ENCODE data around the gene RASA2. TPM values are rescaled to one million over a fixed set of nuclear protein-coding genes. Genes with fewer than 3 reads are reported as not detected.

RASA2 gene
- total and polyA plus RNA-seq, 9 of the 15 experiments (the other 6 are each of a cell fraction or from before 2014, with no cell fraction given) = 2.0 to 12.8 (median 9.5) TPM

DNA sequence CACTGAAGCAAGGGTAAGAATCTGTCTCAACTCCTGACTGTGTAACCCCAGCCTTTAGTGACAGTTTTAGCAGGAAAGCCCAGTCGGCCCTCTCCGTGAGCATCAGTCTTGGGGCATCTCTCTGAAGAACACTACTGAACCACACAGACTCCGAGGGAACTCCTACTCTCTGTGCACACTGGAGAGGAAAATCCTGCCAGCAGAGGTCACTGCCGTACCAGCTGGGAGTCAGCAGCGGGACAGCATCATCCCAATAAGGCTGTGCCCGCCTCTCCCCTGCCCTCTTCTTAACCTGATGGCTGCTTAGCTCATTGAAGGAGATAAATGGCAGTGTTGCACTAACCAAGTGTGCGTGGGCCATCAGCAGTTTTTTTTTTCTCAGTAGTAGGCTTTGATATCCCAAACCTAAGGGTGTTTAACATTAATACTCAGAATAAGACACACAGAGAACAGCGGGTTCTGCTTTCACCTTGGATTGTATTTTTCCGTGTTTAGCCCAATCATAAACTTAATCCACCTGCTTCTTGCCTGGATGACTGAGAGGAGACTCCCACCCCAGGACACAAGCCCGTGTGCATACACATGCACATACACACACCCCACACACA is 26.6 kb upstream of the RASA2 start (continued):
- TF ChIP-seq, protein P1, sequence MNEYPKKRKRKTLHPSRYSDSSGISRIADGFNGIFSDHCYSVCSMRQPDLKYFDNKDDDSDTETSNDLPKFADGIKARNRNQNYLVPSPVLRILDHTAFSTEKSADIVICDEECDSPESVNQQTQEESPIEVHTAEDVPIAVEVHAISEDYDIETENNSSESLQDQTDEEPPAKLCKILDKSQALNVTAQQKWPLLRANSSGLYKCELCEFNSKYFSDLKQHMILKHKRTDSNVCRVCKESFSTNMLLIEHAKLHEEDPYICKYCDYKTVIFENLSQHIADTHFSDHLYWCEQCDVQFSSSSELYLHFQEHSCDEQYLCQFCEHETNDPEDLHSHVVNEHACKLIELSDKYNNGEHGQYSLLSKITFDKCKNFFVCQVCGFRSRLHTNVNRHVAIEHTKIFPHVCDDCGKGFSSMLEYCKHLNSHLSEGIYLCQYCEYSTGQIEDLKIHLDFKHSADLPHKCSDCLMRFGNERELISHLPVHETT (CRISPR knock-in tag; conservative IDR thresholded peaks at IDR 0.05 in 1 of 2, IDR thresholded peaks at IDR 0.05 in 1 of 2) = no peak
- TF ChIP-seq, protein P2, sequence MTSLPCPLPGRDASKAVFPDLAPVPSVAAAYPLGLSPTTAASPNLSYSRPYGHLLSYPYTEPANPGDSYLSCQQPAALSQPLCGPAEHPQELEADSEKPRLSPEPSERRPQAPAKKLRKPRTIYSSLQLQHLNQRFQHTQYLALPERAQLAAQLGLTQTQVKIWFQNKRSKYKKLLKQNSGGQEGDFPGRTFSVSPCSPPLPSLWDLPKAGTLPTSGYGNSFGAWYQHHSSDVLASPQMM (CRISPR knock-in tag; IDR thresholded peaks at IDR 0.05) = no peak
- TF ChIP-seq MEIS2 (IDR thresholded peaks at IDR 0.05; ENCODE audit: partially characterized antibody) = no peak
- TF ChIP-seq, protein P3, sequence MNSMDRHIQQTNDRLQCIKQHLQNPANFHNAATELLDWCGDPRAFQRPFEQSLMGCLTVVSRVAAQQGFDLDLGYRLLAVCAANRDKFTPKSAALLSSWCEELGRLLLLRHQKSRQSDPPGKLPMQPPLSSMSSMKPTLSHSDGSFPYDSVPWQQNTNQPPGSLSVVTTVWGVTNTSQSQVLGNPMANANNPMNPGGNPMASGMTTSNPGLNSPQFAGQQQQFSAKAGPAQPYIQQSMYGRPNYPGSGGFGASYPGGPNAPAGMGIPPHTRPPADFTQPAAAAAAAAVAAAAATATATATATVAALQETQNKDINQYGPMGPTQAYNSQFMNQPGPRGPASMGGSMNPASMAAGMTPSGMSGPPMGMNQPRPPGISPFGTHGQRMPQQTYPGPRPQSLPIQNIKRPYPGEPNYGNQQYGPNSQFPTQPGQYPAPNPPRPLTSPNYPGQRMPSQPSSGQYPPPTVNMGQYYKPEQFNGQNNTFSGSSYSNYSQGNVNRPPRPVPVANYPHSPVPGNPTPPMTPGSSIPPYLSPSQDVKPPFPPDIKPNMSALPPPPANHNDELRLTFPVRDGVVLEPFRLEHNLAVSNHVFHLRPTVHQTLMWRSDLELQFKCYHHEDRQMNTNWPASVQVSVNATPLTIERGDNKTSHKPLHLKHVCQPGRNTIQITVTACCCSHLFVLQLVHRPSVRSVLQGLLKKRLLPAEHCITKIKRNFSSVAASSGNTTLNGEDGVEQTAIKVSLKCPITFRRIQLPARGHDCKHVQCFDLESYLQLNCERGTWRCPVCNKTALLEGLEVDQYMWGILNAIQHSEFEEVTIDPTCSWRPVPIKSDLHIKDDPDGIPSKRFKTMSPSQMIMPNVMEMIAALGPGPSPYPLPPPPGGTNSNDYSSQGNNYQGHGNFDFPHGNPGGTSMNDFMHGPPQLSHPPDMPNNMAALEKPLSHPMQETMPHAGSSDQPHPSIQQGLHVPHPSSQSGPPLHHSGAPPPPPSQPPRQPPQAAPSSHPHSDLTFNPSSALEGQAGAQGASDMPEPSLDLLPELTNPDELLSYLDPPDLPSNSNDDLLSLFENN (IDR thresholded peaks at IDR 0.05; ENCODE audit: low read depth in 2 of 2, low read length in 2 of 2) = no peak
- TF ChIP-seq RBM34 (IDR thresholded peaks at IDR 0.05; ENCODE audit: borderline replicate concordance, insufficient read depth, low read length) = no peak
- TF ChIP-seq, protein P4, sequence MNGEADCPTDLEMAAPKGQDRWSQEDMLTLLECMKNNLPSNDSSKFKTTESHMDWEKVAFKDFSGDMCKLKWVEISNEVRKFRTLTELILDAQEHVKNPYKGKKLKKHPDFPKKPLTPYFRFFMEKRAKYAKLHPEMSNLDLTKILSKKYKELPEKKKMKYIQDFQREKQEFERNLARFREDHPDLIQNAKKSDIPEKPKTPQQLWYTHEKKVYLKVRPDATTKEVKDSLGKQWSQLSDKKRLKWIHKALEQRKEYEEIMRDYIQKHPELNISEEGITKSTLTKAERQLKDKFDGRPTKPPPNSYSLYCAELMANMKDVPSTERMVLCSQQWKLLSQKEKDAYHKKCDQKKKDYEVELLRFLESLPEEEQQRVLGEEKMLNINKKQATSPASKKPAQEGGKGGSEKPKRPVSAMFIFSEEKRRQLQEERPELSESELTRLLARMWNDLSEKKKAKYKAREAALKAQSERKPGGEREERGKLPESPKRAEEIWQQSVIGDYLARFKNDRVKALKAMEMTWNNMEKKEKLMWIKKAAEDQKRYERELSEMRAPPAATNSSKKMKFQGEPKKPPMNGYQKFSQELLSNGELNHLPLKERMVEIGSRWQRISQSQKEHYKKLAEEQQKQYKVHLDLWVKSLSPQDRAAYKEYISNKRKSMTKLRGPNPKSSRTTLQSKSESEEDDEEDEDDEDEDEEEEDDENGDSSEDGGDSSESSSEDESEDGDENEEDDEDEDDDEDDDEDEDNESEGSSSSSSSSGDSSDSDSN (IDR thresholded peaks at IDR 0.05; ENCODE audit: borderline replicate concordance in 1 of 2, low read depth in 2 of 2, low read length in 2 of 2) = no peak
- no peak for TF ChIP-seq ETV5 (CRISPR knock-in tag; IDR thresholded peaks at IDR 0.05; ENCODE audit: low read depth)
- TF ChIP-seq, protein P5, sequence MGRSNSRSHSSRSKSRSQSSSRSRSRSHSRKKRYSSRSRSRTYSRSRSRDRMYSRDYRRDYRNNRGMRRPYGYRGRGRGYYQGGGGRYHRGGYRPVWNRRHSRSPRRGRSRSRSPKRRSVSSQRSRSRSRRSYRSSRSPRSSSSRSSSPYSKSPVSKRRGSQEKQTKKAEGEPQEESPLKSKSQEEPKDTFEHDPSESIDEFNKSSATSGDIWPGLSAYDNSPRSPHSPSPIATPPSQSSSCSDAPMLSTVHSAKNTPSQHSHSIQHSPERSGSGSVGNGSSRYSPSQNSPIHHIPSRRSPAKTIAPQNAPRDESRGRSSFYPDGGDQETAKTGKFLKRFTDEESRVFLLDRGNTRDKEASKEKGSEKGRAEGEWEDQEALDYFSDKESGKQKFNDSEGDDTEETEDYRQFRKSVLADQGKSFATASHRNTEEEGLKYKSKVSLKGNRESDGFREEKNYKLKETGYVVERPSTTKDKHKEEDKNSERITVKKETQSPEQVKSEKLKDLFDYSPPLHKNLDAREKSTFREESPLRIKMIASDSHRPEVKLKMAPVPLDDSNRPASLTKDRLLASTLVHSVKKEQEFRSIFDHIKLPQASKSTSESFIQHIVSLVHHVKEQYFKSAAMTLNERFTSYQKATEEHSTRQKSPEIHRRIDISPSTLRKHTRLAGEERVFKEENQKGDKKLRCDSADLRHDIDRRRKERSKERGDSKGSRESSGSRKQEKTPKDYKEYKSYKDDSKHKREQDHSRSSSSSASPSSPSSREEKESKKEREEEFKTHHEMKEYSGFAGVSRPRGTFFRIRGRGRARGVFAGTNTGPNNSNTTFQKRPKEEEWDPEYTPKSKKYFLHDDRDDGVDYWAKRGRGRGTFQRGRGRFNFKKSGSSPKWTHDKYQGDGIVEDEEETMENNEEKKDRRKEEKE (IDR thresholded peaks at IDR 0.05; ENCODE audit: borderline replicate concordance in 1 of 2, control insufficient read depth in 1 of 2, low read depth in 2 of 2, low read length in 1 of 2) = no peak
- TF ChIP-seq CREM (IDR thresholded peaks at IDR 0.05; ENCODE audit: low read depth) = peak; percentile 26; the same call in 1 of the 2 replicates
- TF ChIP-seq, protein P6, sequence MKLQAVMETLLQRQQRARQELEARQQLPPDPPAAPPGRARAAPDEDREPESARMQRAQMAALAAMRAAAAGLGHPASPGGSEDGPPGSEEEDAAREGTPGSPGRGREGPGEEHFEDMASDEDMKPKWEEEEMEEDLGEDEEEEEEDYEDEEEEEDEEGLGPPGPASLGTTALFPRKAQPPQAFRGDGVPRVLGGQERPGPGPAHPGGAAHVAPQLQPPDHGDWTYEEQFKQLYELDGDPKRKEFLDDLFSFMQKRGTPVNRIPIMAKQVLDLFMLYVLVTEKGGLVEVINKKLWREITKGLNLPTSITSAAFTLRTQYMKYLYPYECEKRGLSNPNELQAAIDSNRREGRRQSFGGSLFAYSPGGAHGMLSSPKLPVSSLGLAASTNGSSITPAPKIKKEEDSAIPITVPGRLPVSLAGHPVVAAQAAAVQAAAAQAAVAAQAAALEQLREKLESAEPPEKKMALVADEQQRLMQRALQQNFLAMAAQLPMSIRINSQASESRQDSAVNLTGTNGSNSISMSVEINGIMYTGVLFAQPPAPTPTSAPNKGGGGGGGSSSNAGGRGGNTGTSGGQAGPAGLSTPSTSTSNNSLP (IDR thresholded peaks at IDR 0.05; ENCODE audit: borderline replicate concordance, low read depth, low read length) = no peak

All from K562 (cell line).